Stimulated activated naive B cell treated with anti-CD40 and anti-IgM and Interleukin-4, amounts not matched to agents 10 μg/mL and 1 μg/mL and 100 μg/mL, for 72 hours (primary cell): ENCODE data around the gene LRRC27.

ENCODE experiments used
- ATAC-seq, 2 donors: fragments of 150-1000 bp; cut with Tn5 transposase; replicated peaks; 2 replicates each; pipeline ENCODE4 v1.10.0; 2021; ENCODE audit warnings: moderate library complexity in 1 of 2
- DNase-seq: peaks from one replicate; pipeline ENCODE4 v3.0.0; 2021
- H3K27ac Mint-ChIP-seq: one replicate; pipeline ENCODE4 v1.8.0; 2022; ENCODE audit warnings: mild to moderate bottlenecking, mixed read lengths
- H3K27me3 Mint-ChIP-seq, 2 donors: one replicate each; pipeline ENCODE4 v1.8.0; 2022; ENCODE audit warnings: mixed read lengths in 2 of 2
- H3K36me3 Mint-ChIP-seq, 2 donors: one replicate each; pipeline ENCODE4 v1.8.0; 2022; ENCODE audit warnings: mixed read lengths in 2 of 2, mild to moderate bottlenecking in 1 of 2
- H3K4me1 Mint-ChIP-seq, 2 donors: one replicate each; pipeline ENCODE4 v1.8.0; 2022; ENCODE audit warnings: mixed read lengths in 2 of 2, mild to moderate bottlenecking in 1 of 2
- H3K4me3 Mint-ChIP-seq, 2 donors: one replicate each; pipeline ENCODE4 v1.8.0; 2022; ENCODE audit warnings: mild to moderate bottlenecking in 2 of 2, mixed read lengths in 2 of 2, moderate library complexity in 1 of 2
- H3K9me3 Mint-ChIP-seq, 2 donors: one replicate each; pipeline ENCODE4 v1.8.0; 2022; ENCODE audit warnings: mixed read lengths in 2 of 2, mild to moderate bottlenecking in 1 of 2

The LRRC27 gene

GRCh38 chr10:132390921-132391675, 59.1 kb downstream of the LRRC27 start:
- H3K4me3 Mint-ChIP-seq, result no peak overlapping the region
- peaks cover 0 to 5% of the 10 kb centered on the region in 2 donors for H3K36me3 Mint-ChIP-seq
- no peak overlapping the region for H3K27ac Mint-ChIP-seq
- DNase-seq, result no peak
- H3K4me1 Mint-ChIP-seq, result peaks cover 34 to 44% of the 10 kb centered on the region in 2 donors
- H3K27me3 Mint-ChIP-seq, result no peaks in the 10 kb centered on the region
- H3K9me3 Mint-ChIP-seq, result peaks cover 7 to 9% of the 10 kb centered on the region in 2 donors
- ATAC-seq, result no peak

GRCh38 chr10:132391676-132392020, 59.7 kb downstream of the LRRC27 start:
- H3K36me3 Mint-ChIP-seq, result peaks cover 0 to 5% of the 10 kb centered on the region in 2 donors
- H3K4me1 Mint-ChIP-seq, result peaks cover 32 to 41% of the 10 kb centered on the region in 2 donors
- no peak for ATAC-seq
- H3K27me3 Mint-ChIP-seq, result no peaks in the 10 kb centered on the region
- no peak overlapping the region for H3K27ac Mint-ChIP-seq
- no peak overlapping the region for H3K4me3 Mint-ChIP-seq
- no peak for DNase-seq
- peaks cover 7 to 9% of the 10 kb centered on the region in 2 donors for H3K9me3 Mint-ChIP-seq

- Mint-ChIP-seq H3K4me3 (no peak overlapping the region), H3K27me3 (no peaks in the 10 kb centered on the region), H3K9me3 (peaks cover 7 to 9% of the 10 kb centered on the region in 2 donors), H3K36me3 (peaks cover 0 to 5% of the 10 kb centered on the region in 2 donors), H3K4me1 (peaks cover 32 to 37% of the 10 kb centered on the region in 2 donors), H3K27ac (no peak overlapping the region)
- ATAC-seq (no peak), DNase-seq (no peak)
These were observed 60.3 kb downstream of the LRRC27 start for GRCh38 chr10:132392184-132392800.

- H3K4me3 Mint-ChIP-seq, result no peak overlapping the region
- no peak for DNase-seq
- H3K27me3 Mint-ChIP-seq, result no peaks in the 10 kb centered on the region
- peaks cover 7 to 9% of the 10 kb centered on the region in 2 donors for H3K9me3 Mint-ChIP-seq
- no peak overlapping the region for H3K27ac Mint-ChIP-seq
- no peak for ATAC-seq
- H3K36me3 Mint-ChIP-seq, result peaks cover 0 to 5% of the 10 kb centered on the region in 2 donors
- H3K4me1 Mint-ChIP-seq, result peaks cover 29 to 38% of the 10 kb centered on the region in 2 donors
These were observed 61.1 kb downstream of the LRRC27 start for GRCh38 chr10:132392811-132393694.

DNA sequence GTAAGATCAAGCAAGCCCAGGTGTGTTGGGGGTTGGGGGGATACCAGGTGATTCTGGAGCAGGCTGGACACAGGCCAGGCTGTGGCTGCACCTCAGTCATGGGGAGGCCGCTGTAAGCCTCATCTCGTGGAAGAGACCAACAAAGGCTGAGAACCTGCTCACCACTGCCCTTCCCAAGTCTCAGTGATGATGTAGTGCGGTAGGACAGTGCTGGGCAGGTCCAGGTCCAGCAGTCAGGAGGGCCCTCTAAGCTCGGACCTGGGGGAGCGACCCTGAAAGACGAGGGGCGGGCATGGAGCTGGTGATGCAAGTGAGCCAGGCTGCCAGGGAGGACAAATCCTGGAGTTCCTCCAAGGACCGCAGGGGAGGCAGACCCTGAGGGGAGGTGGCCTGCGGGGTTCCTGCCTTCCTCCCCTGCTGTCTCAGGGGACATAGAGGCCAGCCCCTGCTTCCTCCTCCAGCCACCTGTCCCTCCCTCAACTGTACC, 61.7 kb downstream of the LRRC27 start:
- peaks cover 7 to 9% of the 10 kb centered on the region in 2 donors for H3K9me3 Mint-ChIP-seq
- DNase-seq (no peak), ATAC-seq (no peak)
- H3K4me1 Mint-ChIP-seq, result peaks cover 31 to 45% of the 10 kb centered on the region in 2 donors
- H3K27me3 Mint-ChIP-seq, result no peaks in the 10 kb centered on the region
- no peak overlapping the region for H3K4me3 Mint-ChIP-seq
- H3K36me3 Mint-ChIP-seq, result peaks cover 0 to 5% of the 10 kb centered on the region in 2 donors
- H3K27ac Mint-ChIP-seq, result no peak overlapping the region

DNA sequence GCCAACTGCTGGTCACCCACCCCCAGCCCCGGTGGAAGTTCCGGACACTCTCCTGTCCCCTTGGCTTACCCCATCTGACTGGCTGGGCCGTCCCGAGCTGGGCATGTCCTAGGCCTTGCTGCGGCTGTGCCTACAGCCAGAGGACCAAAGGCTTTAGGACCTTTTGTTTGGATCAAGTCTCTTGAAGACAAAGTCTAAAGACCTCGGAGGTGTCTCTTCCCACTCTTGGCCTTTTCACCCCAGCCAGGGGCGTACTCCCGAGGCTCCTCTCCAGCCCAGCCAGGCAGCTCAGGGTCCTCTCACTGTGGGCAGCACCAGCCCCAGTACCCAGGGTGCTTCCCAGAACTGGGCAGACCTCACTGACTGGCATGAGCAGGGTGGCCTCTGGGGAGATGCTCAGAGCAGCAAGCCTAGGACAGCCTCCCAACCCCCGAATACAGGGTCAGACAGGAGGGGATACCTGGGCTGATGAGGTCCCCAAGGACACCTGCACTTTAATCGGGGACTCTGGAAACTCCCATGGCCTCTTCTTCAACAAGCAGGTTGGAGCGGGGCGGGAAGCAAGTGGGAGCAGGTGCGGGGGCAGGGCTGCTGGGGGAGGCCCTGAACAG, 62.3 kb downstream of the LRRC27 start:
- Mint-ChIP-seq H3K27ac (no peak overlapping the region), H3K4me1 (peaks cover 36 to 45% of the 10 kb centered on the region in 2 donors), H3K36me3 (peaks cover 0 to 5% of the 10 kb centered on the region in 2 donors), H3K9me3 (peaks cover 7 to 9% of the 10 kb centered on the region in 2 donors), H3K4me3 (peak overlapping the region; percentile 1 to 35), H3K27me3 (no peaks in the 10 kb centered on the region)
- DNase-seq (no peak), ATAC-seq (no peak)

DNA sequence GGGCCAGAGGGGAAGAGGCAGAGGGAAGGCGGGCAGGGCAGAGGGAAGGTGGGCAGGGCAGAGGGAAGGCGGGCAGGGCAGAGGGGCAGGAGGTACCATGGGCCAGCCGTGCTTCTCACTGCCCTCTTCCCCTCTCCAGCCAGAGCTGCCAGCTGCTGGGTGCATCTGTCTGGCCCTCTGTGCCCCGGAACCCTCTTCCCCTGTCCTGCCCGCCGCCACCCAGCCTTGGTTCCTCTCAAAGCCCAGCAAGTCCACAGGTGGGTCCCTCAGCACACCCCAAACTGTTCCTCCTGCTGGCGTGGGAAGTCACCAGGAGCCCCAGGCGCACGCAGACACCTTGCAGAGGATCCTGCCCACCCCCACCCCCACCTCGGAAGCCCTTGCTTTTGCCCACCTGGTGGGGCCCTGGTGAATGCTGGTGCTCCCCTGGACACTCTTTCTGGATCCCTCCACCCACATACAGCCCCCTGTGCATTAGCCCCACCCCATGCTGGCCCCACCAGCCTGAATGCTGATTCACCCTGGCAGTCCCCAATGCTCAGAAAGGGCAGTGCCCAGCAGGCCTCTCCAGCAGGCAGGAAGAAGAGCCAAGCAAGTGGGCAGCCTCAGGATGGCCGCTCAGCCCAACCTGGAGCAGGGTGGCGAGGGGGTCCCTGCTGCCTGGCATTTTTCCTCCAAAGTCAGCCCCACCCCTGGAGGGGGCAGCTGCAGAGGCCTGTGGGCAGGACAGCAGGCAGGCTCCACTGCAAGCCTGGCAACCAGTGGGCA, 63.1 kb downstream of the LRRC27 start:
- H3K36me3 Mint-ChIP-seq, result peaks cover 0 to 5% of the 10 kb centered on the region in 2 donors
- no peak for ATAC-seq
- peaks cover 44 to 49% of the 10 kb centered on the region in 2 donors for H3K4me1 Mint-ChIP-seq
- DNase-seq, result no peak
- no peaks in the 10 kb centered on the region for H3K27me3 Mint-ChIP-seq
- peaks cover 7 to 9% of the 10 kb centered on the region in 2 donors for H3K9me3 Mint-ChIP-seq
- H3K27ac Mint-ChIP-seq, result peak overlapping the region; percentile 76
- H3K4me3 Mint-ChIP-seq, result peak overlapping the region; percentile 50 to 62

DNA sequence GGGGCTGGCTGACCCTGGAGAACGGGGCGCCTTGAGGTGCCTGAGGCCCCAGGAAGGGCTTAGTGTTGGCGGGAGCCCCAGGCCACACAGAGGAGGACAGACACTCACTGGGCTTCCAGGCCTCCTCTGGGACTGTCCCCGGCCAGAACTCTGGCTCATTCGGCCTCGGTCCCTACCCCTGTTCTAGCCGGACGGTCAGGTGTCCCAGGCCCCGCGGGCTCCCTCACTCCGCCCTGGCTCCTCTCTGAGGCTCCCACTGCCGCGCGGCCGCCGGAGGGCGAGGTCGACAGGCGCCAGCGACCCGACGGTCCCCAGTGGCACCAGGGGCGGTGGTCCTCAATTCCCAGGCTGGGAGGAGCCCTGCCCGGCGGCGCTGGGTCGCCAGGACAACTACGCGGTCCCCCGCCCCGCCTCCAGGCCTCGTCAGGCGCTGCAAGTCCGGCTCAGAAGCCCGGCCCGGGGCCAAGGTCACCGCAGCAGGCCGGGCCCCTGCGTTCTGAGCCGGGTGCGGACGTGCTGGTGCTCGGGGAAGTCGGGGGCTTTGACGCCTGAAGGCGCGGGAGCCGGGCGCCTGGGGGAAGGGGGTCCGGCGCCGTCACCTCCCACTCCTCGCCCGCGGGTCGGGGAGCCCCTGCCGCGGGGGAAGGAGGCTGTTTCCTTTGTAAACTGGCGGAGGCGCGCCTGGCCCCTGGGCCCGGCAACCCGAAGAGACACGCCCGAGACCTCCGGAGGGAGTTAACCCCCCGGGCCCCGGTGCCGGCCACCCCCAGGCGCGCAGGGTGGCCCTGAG, 63.9 kb downstream of the LRRC27 start:
- Mint-ChIP-seq H3K9me3 (peaks cover 7 to 9% of the 10 kb centered on the region in 2 donors), H3K27ac (peak overlapping the region; percentile 37), H3K27me3 (no peaks in the 10 kb centered on the region), H3K36me3 (peaks cover 0 to 5% of the 10 kb centered on the region in 2 donors), H3K4me1 (peaks cover 48 to 57% of the 10 kb centered on the region in 2 donors), H3K4me3 (peak overlapping the region; percentile 50 to 62)
- DNase-seq (no peak), ATAC-seq (peak; percentile 8 to 12)

GRCh38 chr10:132396494-132397035, 64.6 kb downstream of the LRRC27 start:
- peaks cover 50 to 64% of the 10 kb centered on the region in 2 donors for H3K4me1 Mint-ChIP-seq
- peaks cover 7 to 9% of the 10 kb centered on the region in 2 donors for H3K9me3 Mint-ChIP-seq
- peak overlapping the region; percentile 36 to 62 for H3K4me3 Mint-ChIP-seq
- ATAC-seq (peak; percentile 67 to 72), DNase-seq (peak; percentile 54)
- no peaks in the 10 kb centered on the region for H3K27me3 Mint-ChIP-seq
- no peak overlapping the region for H3K27ac Mint-ChIP-seq
- peaks cover 0 to 5% of the 10 kb centered on the region in 2 donors for H3K36me3 Mint-ChIP-seq

- H3K9me3 Mint-ChIP-seq, result peaks cover 5% of the 10 kb centered on the region in 2 donors
- H3K27me3 Mint-ChIP-seq, result no peaks in the 10 kb centered on the region
- DNase-seq (no peak), ATAC-seq (peak; percentile 35 to 43)
- H3K4me1 Mint-ChIP-seq, result peaks cover 51 to 66% of the 10 kb centered on the region in 2 donors
- peaks cover 0 to 5% of the 10 kb centered on the region in 2 donors for H3K36me3 Mint-ChIP-seq
- H3K4me3 Mint-ChIP-seq, result peak within 1 kb of the TSS; percentile 92 to 94
- H3K27ac Mint-ChIP-seq, result peak within 1 kb of the TSS; percentile 96
These were observed 65.1 kb downstream of the LRRC27 start, which contains the start of gene PWWP2B for GRCh38 chr10:132397036-132397541. TSS of gene PWWP2B (plus strand) at chr10:132397200. CDS start at chr10:132397227, 27 bp downstream.

DNA sequence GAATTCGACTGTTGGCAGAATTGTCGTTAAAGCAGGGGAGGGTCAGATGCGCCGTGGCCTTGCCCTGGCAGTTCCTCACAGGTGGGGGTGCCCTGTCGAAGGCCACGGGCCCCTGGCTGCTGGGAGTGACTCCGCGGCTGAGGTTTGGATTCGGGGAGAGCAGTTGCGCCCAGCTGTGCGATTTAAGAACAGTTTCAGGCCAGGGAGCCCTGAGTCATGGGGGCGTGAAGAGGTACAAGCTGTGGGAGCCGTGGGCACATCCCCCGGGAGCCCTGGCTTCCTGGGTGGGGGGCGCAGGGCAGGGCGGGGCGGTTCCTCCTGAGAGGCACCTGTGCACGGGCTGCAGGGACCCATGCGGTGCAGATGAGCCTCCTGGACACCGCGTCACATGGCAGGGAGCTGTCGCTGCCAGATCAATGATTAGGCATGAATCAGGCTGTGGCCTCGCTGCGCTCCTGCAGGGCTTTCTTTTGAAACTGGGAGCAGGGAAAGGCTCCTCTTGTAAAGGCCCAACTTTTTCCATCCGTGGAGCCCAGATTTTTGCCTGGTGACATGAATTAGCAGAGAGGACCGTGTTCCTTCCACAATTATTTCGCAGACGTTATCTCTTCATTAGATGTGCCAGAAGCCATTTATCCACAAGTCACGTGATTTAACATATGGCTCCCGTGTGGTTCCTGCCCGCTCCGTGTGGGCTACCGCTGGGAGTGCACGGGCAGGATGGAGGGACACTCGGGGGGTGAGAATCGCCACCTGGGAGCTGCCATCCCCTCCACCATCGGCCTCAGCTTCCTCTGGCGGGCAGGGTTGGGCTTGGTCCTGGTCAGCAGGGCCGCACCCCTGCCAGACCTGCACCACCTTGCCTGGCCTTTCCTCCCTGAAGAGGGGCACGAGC, 65.9 kb downstream of the LRRC27 start:
- Mint-ChIP-seq H3K36me3 (no peaks in the 10 kb centered on the region), H3K27ac (peak overlapping the region; percentile 96), H3K9me3 (no peaks in the 10 kb centered on the region), H3K4me1 (peaks cover 49 to 66% of the 10 kb centered on the region in 2 donors), H3K4me3 (peak overlapping the region; percentile 92 to 94), H3K27me3 (no peaks in the 10 kb centered on the region)
- peak; percentile 29 to 34 for ATAC-seq
- no peak for DNase-seq
